ENCODE results near the gene ZNF177. TPM values are rescaled to one million over a fixed set of nuclear protein-coding genes. Genes with fewer than 3 reads are reported as not detected.

ZNF177 gene
- total RNA-seq, result 0.32 and 2.3 TPM in 2 replicates

GRCh38 chr19:9362905-9363304 is at the start of gene ZNF177:
ZNF177 (plus strand) TSS chr19:9363013; CDS start chr19:9378312, 15,299 bp downstream.

DNA sequence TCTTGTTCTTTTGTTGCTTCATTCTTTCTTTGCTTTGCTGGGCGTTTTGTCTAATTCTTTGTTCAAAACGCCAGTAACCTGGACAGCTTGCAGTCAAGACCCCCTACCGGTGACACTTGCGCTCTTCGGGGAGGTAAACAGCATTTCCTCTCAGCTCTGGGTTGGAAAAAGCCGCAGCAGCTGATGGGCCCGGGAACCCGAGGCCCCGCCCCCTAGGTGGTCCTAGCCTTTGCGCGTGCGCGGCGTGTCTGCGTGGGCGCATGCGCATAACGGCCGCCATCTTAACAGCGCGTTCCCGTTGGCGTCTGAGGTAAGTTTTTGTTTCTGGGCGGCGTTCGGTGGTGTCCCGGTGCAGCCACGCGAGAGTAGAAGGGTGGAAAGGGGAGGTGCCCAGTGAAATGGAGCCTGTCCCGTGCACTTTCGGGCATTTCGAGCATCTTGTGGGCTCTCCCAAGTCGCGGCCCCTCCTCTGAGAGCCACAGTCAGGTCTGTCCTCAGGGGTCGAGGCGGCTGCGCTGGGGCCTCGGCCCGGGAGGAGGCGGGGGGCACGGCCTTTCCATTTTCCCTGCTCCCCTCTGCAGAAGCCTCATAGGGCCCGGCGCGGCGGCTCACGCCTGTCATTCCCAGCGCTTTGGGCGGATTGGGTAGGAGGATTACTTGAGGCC is 38.8 kb upstream of the ZNF177 start, which contains the start of gene ZNF559:
Gene ZNF559 (plus strand): TSS at position 261 of the 665 bp plus-strand sequence. CDS start 14,371 bp downstream, outside the sequence.

Other genes with a start within 250 kb of the ZNF177 start
- not detected in 2 replicates for gene OR7G1, start 247.2 kb upstream of the ZNF177 start, total RNA-seq
- not detected in 2 replicates for gene OR7G3, start 236.1 kb upstream of the ZNF177 start, total RNA-seq
- gene ZNF317, start 222.6 kb upstream of the ZNF177 start, total RNA-seq, result 8.4 and 17.7 TPM in 2 replicates
- not detected in 2 replicates for gene OR7D2, start 184.0 kb upstream of the ZNF177 start, total RNA-seq
- not detected in 2 replicates for gene OR7D4, start 143.4 kb upstream of the ZNF177 start, total RNA-seq
- not detected in 2 replicates for gene OR7E24, start 112.1 kb upstream of the ZNF177 start, total RNA-seq
- 4.4 and 5.1 TPM in 2 replicates for gene ZNF699, start 53.2 kb upstream of the ZNF177 start, total RNA-seq
- 4.7 and 16.3 TPM in 2 replicates for gene ZNF559, start 38.8 kb upstream of the ZNF177 start, total RNA-seq
- gene ZNF266, start 72.6 kb downstream of the ZNF177 start, total RNA-seq, result 9.6 and 13.8 TPM in 2 replicates
- 0.06 and 0.49 TPM in 2 replicates for gene ZNF560, start 135.6 kb downstream of the ZNF177 start, total RNA-seq
- gene ZNF426, start 175.6 kb downstream of the ZNF177 start, total RNA-seq, result 12.3 and 20.5 TPM in 2 replicates
- gene ZNF121, start 221.5 kb downstream of the ZNF177 start, total RNA-seq, result 17.0 and 39.1 TPM in 2 replicates